ENCODE measurements around the gene ID1. TPM values are rescaled to one million over a fixed set of nuclear protein-coding genes. Genes with fewer than 3 reads are reported as not detected.
"Not testable (repeated sequence)": the region's sequence is repeated elsewhere in the genome, so short reads cannot be mapped to it uniquely, and the experiment has no call there.

The ID1 gene
- total RNA-seq, 2 donors from 2014 or later, result 356 to 514 TPM

GRCh38 chr20:31594558-31595379, 10.3 kb upstream of the ID1 start:
- Histone ChIP-seq H3K27me3 (replicated peaks; ENCODE audit: insufficient read depth) (no peaks in the 10 kb centered on the region), H3K4me1 (replicated peaks) (no peaks in the 10 kb centered on the region), H3K9me3 (no peaks in the 10 kb centered on the region), H3K27ac (peak overlapping the region in 1 of 2 donors; percentile 51), H3K36me3 (no peaks in the 10 kb centered on the region), H3K4me3 (no peak overlapping the region)
- intact Hi-C loops (cut with DNase I), result no loop called here
- no peak for DNase-seq (ENCODE audit: low spot score)
- 73% methylated on average over 11 of the region's 11 CpGs for WGBS
- no peak for TF ChIP-seq POLR2A (IDR thresholded peaks at IDR 0.05)
- no peak for TF ChIP-seq CTCF (IDR thresholded peaks at IDR 0.05)
- TF ChIP-seq POLR2AphosphoS5 (IDR thresholded peaks at IDR 0.05), result no peak

- no peaks in the 10 kb centered on the region for H3K4me1 ChIP-seq (replicated peaks)
- H3K27me3 ChIP-seq (replicated peaks; ENCODE audit: insufficient read depth), result no peaks in the 10 kb centered on the region
- H3K4me3 ChIP-seq, result no peak overlapping the region
- H3K9me3 ChIP-seq, result no peaks in the 10 kb centered on the region
- intact Hi-C loops (cut with DNase I), result no loop called here
- DNase-seq (ENCODE audit: low spot score), result no peak
- H3K36me3 ChIP-seq, result no peaks in the 10 kb centered on the region
- TF ChIP-seq CTCF (IDR thresholded peaks at IDR 0.05) (no peak), POLR2AphosphoS5 (IDR thresholded peaks at IDR 0.05) (no peak), POLR2A (IDR thresholded peaks at IDR 0.05) (no peak)
- peak overlapping the region in 1 of 2 donors; percentile 51 for H3K27ac ChIP-seq
- WGBS, result 82% methylated on average over 3 of the region's 3 CpGs
Measured at GRCh38 chr20:31595380-31595653, 9.8 kb upstream of the ID1 start.

- TF ChIP-seq POLR2A (IDR thresholded peaks at IDR 0.05), result peak; percentile 43
- peak; percentile 62 for TF ChIP-seq POLR2AphosphoS5 (IDR thresholded peaks at IDR 0.05)
- TF ChIP-seq CTCF (IDR thresholded peaks at IDR 0.05), result no peak
- Histone ChIP-seq H3K4me1 (replicated peaks) (no peaks in the 10 kb centered on the region), H3K36me3 (no peaks in the 10 kb centered on the region), H3K27me3 (replicated peaks; ENCODE audit: insufficient read depth) (no peaks in the 10 kb centered on the region), H3K4me3 (no peak overlapping the region), H3K27ac (peak overlapping the region; percentile 51 to 60), H3K9me3 (no peaks in the 10 kb centered on the region)
- DNase-seq (ENCODE audit: low spot score), result no peak
- intact Hi-C loops (cut with DNase I), result no loop called here
- WGBS, result 51% methylated on average over 15 of the region's 15 CpGs
Measured at GRCh38 chr20:31595654-31596411, 9.3 kb upstream of the ID1 start.

GRCh38 chr20:31596412-31596715, 8.7 kb upstream of the ID1 start:
- H3K9me3 ChIP-seq; DNase-seq (ENCODE audit: low spot score); intact Hi-C loops (cut with DNase I); H3K4me3 ChIP-seq; H3K36me3 ChIP-seq; H3K27me3 ChIP-seq (replicated peaks; ENCODE audit: insufficient read depth); H3K4me1 ChIP-seq (replicated peaks): not testable (repeated sequence)
- peak; percentile 8 for TF ChIP-seq POLR2A (IDR thresholded peaks at IDR 0.05)
- WGBS, result 72% methylated on average over 4 of the region's 4 CpGs
- H3K27ac ChIP-seq, result peak overlapping the region; percentile 31 to 51

GRCh38 chr20:31596831-31597480, 8.1 kb upstream of the ID1 start:
- Histone ChIP-seq H3K9me3 (no peaks in the 10 kb centered on the region), H3K36me3 (no peaks in the 10 kb centered on the region), H3K27ac (peak overlapping the region; percentile 31 to 51), H3K27me3 (replicated peaks; ENCODE audit: insufficient read depth) (no peaks in the 10 kb centered on the region), H3K4me1 (replicated peaks) (no peaks in the 10 kb centered on the region), H3K4me3 (no peak overlapping the region)
- TF ChIP-seq POLR2A (IDR thresholded peaks at IDR 0.05) (no peak), POLR2AphosphoS5 (IDR thresholded peaks at IDR 0.05) (no peak), CTCF (IDR thresholded peaks at IDR 0.05) (no peak)
- DNase-seq (ENCODE audit: low spot score), result no peak
- intact Hi-C loops (cut with DNase I), result no loop called here
- WGBS, result 58% methylated on average over 4 of the region's 4 CpGs
